Renal pelvis (tissue), 12 donors: ENCODE measurements around the gene BZW2. TPM values are rescaled to one million over a fixed set of nuclear protein-coding genes. Genes with fewer than 3 reads are reported as not detected.

Experiments used
- DNase-seq: peaks from one replicate; pipeline ENCODE4 v3.0.0-alpha.2; 2013
- long read RNA-seq, 16 experiments: transcript quantifications; one replicate each; lab custom pipeline, GENCODE V29; 2026
- polyA plus RNA-seq, 3 donors: library from polyadenylated mRNA; unstranded; fragments of 120-200 nt; gene quantifications; one replicate each; pipeline ENCODE4 v1.2.1, GENCODE V29; 2013; ENCODE audit not compliant: insufficient read length in 3 of 3

Gene BZW2
- polyA plus RNA-seq: 10 to 100 TPM; 69.1 to 76.6 (median 70.8) TPM
- long read RNA-seq, donor 1, transcript BZW2-201 (12 exons, 1,860 nt): major isoform, 21 of 27 reads
- long read RNA-seq, donor 1, partial matches to known transcripts: 0 of 27 reads
- long read RNA-seq, donor 1, other reads (novel, unspliced or antisense): 0 of 27 reads
- long read RNA-seq, donor 2, transcript BZW2-207 (12 exons, 1,862 nt): minor isoform, 8 of 27 reads
- long read RNA-seq, donor 2, transcript BZW2-201 (12 exons, 1,860 nt): major isoform, 19 of 27 reads
- long read RNA-seq, donor 2, partial matches to known transcripts: 0 of 27 reads
- long read RNA-seq, donor 2, other reads (novel, unspliced or antisense): 0 of 27 reads
- long read RNA-seq, donor 3, transcript BZW2-201 (12 exons, 1,860 nt): major isoform, 13 of 16 reads
- long read RNA-seq, donor 3, partial matches to known transcripts: 0 of 16 reads
- long read RNA-seq, donor 3, other reads (novel, unspliced or antisense): 0 of 16 reads
- long read RNA-seq, donor 4, transcript BZW2-201 (12 exons, 1,860 nt): major isoform, 17 of 21 reads
- long read RNA-seq, donor 4, partial matches to known transcripts: 0 of 21 reads
- long read RNA-seq, donor 4, other reads (novel, unspliced or antisense): 0 of 21 reads
- long read RNA-seq, donor 5, transcript BZW2-201 (12 exons, 1,860 nt): major isoform, 9 of 22 reads
- long read RNA-seq, donor 5, partial matches to known transcripts: 5 of 22 reads
- long read RNA-seq, donor 5, other reads (novel, unspliced or antisense): 5 of 22 reads
- long read RNA-seq, donor 6, transcript BZW2-201 (12 exons, 1,860 nt): major isoform, 13 of 14 reads
- long read RNA-seq, donor 6, partial matches to known transcripts: 0 of 14 reads
- long read RNA-seq, donor 6, other reads (novel, unspliced or antisense): 0 of 14 reads
- long read RNA-seq, donor 7, transcript BZW2-201 (12 exons, 1,860 nt): major isoform, 27 of 33 reads
- long read RNA-seq, donor 7, transcript BZW2-207 (12 exons, 1,862 nt): minor isoform, 6 of 33 reads
- long read RNA-seq, donor 7, partial matches to known transcripts: 0 of 33 reads
- long read RNA-seq, donor 7, other reads (novel, unspliced or antisense): 0 of 33 reads
- long read RNA-seq, donor 8, transcript BZW2-201 (12 exons, 1,860 nt): major isoform, 5 of 7 reads
- long read RNA-seq, donor 8, partial matches to known transcripts: 0 of 7 reads
- long read RNA-seq, donor 8, other reads (novel, unspliced or antisense): 0 of 7 reads
- long read RNA-seq, donor 9, transcript BZW2-207 (12 exons, 1,862 nt): minor isoform, 5 of 29 reads
- long read RNA-seq, donor 9, transcript BZW2-201 (12 exons, 1,860 nt): major isoform, 19 of 29 reads
- long read RNA-seq, donor 9, partial matches to known transcripts: 5 of 29 reads
- long read RNA-seq, donor 9, other reads (novel, unspliced or antisense): 0 of 29 reads
- long read RNA-seq, donor 10, transcript BZW2-207 (12 exons, 1,862 nt): minor isoform, 5 of 14 reads
- long read RNA-seq, donor 10, transcript BZW2-201 (12 exons, 1,860 nt): major isoform, 9 of 14 reads
- long read RNA-seq, donor 10, partial matches to known transcripts: 0 of 14 reads
- long read RNA-seq, donor 10, other reads (novel, unspliced or antisense): 0 of 14 reads
- long read RNA-seq, donor 11, transcript BZW2-201 (12 exons, 1,860 nt): major isoform, 12 of 16 reads
- long read RNA-seq, donor 11, partial matches to known transcripts: 0 of 16 reads
- long read RNA-seq, donor 11, other reads (novel, unspliced or antisense): 0 of 16 reads
- long read RNA-seq, donor 12, transcript BZW2-207 (12 exons, 1,862 nt): minor isoform, 5 of 28 reads
- long read RNA-seq, donor 12, transcript BZW2-201 (12 exons, 1,860 nt): major isoform, 17 of 28 reads
- long read RNA-seq, donor 12, partial matches to known transcripts: 5 of 28 reads
- long read RNA-seq, donor 12, other reads (novel, unspliced or antisense): 0 of 28 reads
- long read RNA-seq, donor 13, transcript BZW2-201 (12 exons, 1,860 nt): major isoform, 11 of 15 reads
- long read RNA-seq, donor 13, partial matches to known transcripts: 0 of 15 reads
- long read RNA-seq, donor 13, other reads (novel, unspliced or antisense): 0 of 15 reads
- long read RNA-seq, donor 14, transcript BZW2-201 (12 exons, 1,860 nt): major isoform, 19 of 29 reads
- long read RNA-seq, donor 14, partial matches to known transcripts: 5 of 29 reads
- long read RNA-seq, donor 14, other reads (novel, unspliced or antisense): 0 of 29 reads
- long read RNA-seq, donor 15, transcript BZW2-201 (12 exons, 1,860 nt): major isoform, 26 of 34 reads
- long read RNA-seq, donor 15, transcript BZW2-207 (12 exons, 1,862 nt): minor isoform, 7 of 34 reads
- long read RNA-seq, donor 15, partial matches to known transcripts: 0 of 34 reads
- long read RNA-seq, donor 15, other reads (novel, unspliced or antisense): 0 of 34 reads
- long read RNA-seq, donor 16, transcript BZW2-201 (12 exons, 1,860 nt): major isoform, 24 of 30 reads
- long read RNA-seq, donor 16, transcript BZW2-207 (12 exons, 1,862 nt): minor isoform, 5 of 30 reads
- long read RNA-seq, donor 16, partial matches to known transcripts: 0 of 30 reads
- long read RNA-seq, donor 16, other reads (novel, unspliced or antisense): 0 of 30 reads

GRCh38 chr7:16645593-16646471 lies at the start of gene BZW2, which contains the start of gene ANKMY2:
Gene BZW2 (plus strand): TSS chr7:16646181. CDS start chr7:16665444, 19,263 bp downstream.
Gene ANKMY2 (minus strand): TSS chr7:16645754. CDS start chr7:16645573, 181 bp downstream.
- DNase-seq: peak; percentile 95

- DNase-seq: no peak
These were observed 48.0 kb upstream of the BZW2 start for GRCh38 chr7:16598015-16598414.

- DNase-seq: no peak
These were observed 46.1 kb upstream of the BZW2 start for GRCh38 chr7:16599860-16600259.

- DNase-seq: no peak
These were observed 42.3 kb upstream of the BZW2 start for GRCh38 chr7:16603633-16604032.

- DNase-seq: no peak
These were observed 41.9 kb upstream of the BZW2 start for GRCh38 chr7:16604054-16604453.

GRCh38 chr7:16606704-16607103 lies 39.3 kb upstream of the BZW2 start:
- no peak for DNase-seq

- DNase-seq: no peak
These were observed 36.0 kb upstream of the BZW2 start for GRCh38 chr7:16609842-16610450.

- no peak for DNase-seq
These were observed 34.3 kb upstream of the BZW2 start for GRCh38 chr7:16611711-16612110.

GRCh38 chr7:16615228-16615627 lies 30.8 kb upstream of the BZW2 start:
- DNase-seq: no peak

GRCh38 chr7:16616122-16616521 lies 29.9 kb upstream of the BZW2 start:
- no peak for DNase-seq

GRCh38 chr7:16616542-16616941 lies 29.4 kb upstream of the BZW2 start:
- DNase-seq: no peak

GRCh38 chr7:16619979-16620408 lies 26.0 kb upstream of the BZW2 start:
- no peak for DNase-seq

GRCh38 chr7:16626388-16626787 lies 19.6 kb upstream of the BZW2 start:
- DNase-seq: no peak

GRCh38 chr7:16627236-16627635 lies 18.7 kb upstream of the BZW2 start:
- DNase-seq: no peak

GRCh38 chr7:16630654-16631053 lies 15.3 kb upstream of the BZW2 start:
- DNase-seq: no peak

GRCh38 chr7:16634271-16634738 lies 11.7 kb upstream of the BZW2 start:
- DNase-seq: no peak

- DNase-seq: no peak
These were observed 9.4 kb upstream of the BZW2 start for GRCh38 chr7:16636555-16637101.
